ENCODE results near the gene SH3PXD2A.

Gene SH3PXD2A

DNA sequence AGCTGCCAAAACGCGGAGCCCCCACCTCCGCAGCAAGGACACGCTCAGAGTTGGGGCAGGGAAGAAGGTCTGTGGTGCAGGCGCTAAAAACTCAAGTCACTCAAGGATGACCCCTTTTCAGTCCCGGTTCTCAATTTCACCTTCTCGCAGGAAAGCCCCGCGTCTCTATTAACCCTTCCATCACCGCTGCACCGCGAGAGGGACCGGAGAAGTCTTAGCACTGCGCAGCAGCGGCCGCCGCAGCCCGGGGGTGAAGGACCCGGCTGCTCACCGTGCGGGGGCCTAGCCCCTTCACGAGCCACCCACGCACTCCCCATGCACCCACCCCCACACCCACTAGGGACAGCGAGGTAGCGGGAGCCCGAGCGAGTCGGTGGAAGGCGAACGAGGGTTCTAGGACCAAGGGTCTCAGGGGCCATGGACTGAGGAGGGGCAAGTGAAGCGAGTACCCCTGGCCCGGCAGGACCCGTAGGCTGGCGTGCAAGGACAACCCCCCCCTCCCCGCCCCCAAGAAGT lies 162.9 kb downstream of the SH3PXD2A start:
- TF ChIP-seq POLR2A (IDR thresholded peaks at IDR 0.05; ENCODE audit: low read depth, low read length) (no peak), POLR2AphosphoS5 (IDR thresholded peaks at IDR 0.05; ENCODE audit: low read depth, low read length) (peak; percentile 23)
- DNase-seq (ENCODE audit: insufficient read length) (peak; percentile 76), FAIRE-seq (peak; percentile 73)

DNA sequence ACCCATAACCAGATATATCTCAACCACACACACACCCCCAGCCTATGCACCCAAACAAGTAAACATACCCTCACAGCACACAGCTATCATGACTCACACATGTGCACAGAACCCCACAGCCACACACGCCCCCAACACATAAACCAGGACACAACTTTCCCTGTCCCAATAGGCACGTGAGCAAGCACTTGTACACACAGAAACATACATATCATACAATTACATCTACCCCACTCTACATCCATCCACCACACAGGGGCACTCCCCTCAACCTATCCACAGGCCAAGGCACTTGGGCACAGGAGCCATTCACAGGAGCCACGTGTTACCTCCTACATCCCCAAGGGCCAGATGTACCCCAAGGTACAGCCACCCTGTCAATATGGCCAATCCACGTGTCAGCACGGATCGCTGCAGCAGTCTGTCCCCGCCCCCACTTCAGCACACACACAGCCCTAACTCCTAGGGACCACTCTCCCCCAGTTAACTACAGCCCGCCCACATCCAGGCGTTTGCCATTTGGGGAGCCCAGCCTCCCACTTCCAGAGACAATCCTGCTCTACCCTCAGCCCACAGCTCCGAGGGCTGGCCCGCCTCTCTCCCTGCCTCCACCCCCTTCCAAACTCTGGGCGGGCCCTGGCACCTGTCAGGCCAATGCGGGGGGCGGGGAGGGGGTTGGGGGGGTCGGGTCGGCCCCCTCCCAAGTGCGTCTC lies 163.5 kb downstream of the SH3PXD2A start:
- TF ChIP-seq TAF1 (IDR thresholded peaks at IDR 0.05; ENCODE audit: borderline replicate concordance, low read depth, low read length) (no peak), POLR2AphosphoS5 (IDR thresholded peaks at IDR 0.05; ENCODE audit: low read depth, low read length) (no peak), POLR2A (IDR thresholded peaks at IDR 0.05; ENCODE audit: low read depth, low read length) (no peak)
- peak; percentile 76 for FAIRE-seq
- peak; percentile 58 for DNase-seq (ENCODE audit: insufficient read length)

DNA sequence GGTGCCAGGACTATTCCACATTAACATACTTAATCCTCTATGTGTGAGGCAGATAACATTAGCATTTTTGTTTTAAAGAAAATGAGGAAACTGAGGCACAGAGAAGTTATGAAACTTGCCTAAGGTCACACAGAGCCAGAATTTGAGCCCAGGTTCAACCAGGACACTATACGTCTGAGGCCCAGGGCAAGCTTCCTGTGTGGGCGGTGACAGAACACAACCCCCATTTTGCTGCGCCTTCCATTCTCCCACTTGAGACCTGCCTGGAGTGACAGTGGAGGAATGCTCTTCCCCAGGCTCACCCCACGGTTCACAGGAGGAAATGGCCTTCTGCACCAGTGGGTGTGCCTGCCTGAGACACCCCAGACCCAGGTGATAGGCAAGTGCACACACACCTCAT lies 164.1 kb downstream of the SH3PXD2A start:
- no peak for TF ChIP-seq TAF1 (IDR thresholded peaks at IDR 0.05; ENCODE audit: borderline replicate concordance, low read depth, low read length)
- no peak for TF ChIP-seq POLR2A (IDR thresholded peaks at IDR 0.05; ENCODE audit: low read depth, low read length)
- no peak for TF ChIP-seq POLR2AphosphoS5 (IDR thresholded peaks at IDR 0.05; ENCODE audit: low read depth, low read length)
- DNase-seq (ENCODE audit: insufficient read length): no peak
- no peak for FAIRE-seq

DNA sequence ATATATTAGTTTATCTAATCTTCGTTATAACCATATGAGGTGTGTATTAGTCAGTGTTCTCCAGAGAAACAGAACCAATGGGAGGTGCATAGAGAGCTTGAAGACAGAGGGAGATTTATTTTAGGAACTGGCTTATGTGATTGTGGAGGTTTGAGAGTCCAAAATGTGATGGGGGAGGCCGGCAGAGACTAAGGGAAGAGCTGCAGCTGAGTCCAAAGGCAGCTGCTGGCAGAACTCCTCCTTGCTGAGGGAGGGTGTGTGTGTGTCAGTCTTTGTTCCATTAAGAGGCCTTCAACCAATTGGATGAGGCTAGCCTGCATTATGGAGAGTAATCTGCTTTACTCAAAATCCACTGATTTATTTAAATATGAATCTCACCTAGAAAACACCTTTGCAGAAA lies 165.1 kb downstream of the SH3PXD2A start:
- DNase-seq (ENCODE audit: insufficient read length) (no peak), FAIRE-seq (no peak)
- no peak for TF ChIP-seq POLR2AphosphoS5 (IDR thresholded peaks at IDR 0.05; ENCODE audit: low read depth, low read length)
- TF ChIP-seq TAF1 (IDR thresholded peaks at IDR 0.05; ENCODE audit: borderline replicate concordance, low read depth, low read length): no peak
- TF ChIP-seq POLR2A (IDR thresholded peaks at IDR 0.05; ENCODE audit: low read depth, low read length): no peak

- DNase-seq (ENCODE audit: insufficient read length): no peak
- FAIRE-seq: no peak
- no peak for TF ChIP-seq POLR2AphosphoS5 (IDR thresholded peaks at IDR 0.05; ENCODE audit: low read depth, low read length)
- no peak for TF ChIP-seq POLR2A (IDR thresholded peaks at IDR 0.05; ENCODE audit: low read depth, low read length)
- no peak for TF ChIP-seq TAF1 (IDR thresholded peaks at IDR 0.05; ENCODE audit: borderline replicate concordance, low read depth, low read length)
Observed at GRCh38 chr10:103688491-103688890, 166.9 kb downstream of the SH3PXD2A start.

DNA sequence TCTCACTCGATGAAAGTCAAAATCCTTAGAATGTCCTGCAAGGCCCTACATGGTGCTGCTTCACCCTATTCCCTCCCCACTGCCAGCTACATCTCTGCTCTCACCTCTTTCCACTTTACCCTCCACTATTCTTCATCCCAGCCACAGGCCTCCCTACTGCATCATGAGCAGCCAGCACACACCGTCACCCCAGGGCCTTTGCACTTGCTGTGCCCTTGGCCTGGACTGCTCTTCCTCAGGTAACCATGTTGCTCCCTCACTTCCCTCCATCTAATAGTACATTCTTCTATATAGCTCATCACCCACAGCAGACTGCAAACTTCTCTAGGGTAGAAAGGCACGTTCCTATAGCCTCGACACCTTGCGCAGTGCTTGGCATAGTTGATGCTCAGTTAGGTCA lies 167.7 kb downstream of the SH3PXD2A start:
- no peak for TF ChIP-seq TAF1 (IDR thresholded peaks at IDR 0.05; ENCODE audit: borderline replicate concordance, low read depth, low read length)
- TF ChIP-seq POLR2AphosphoS5 (IDR thresholded peaks at IDR 0.05; ENCODE audit: low read depth, low read length): no peak
- no peak for TF ChIP-seq POLR2A (IDR thresholded peaks at IDR 0.05; ENCODE audit: low read depth, low read length)
- DNase-seq (ENCODE audit: insufficient read length) (no peak), FAIRE-seq (no peak)

- DNase-seq (ENCODE audit: insufficient read length) (no peak), FAIRE-seq (no peak)
- no peak for TF ChIP-seq TAF1 (IDR thresholded peaks at IDR 0.05; ENCODE audit: borderline replicate concordance, low read depth, low read length)
- no peak for TF ChIP-seq POLR2AphosphoS5 (IDR thresholded peaks at IDR 0.05; ENCODE audit: low read depth, low read length)
- no peak for TF ChIP-seq POLR2A (IDR thresholded peaks at IDR 0.05; ENCODE audit: low read depth, low read length)
Observed at GRCh38 chr10:103687172-103687571, 168.2 kb downstream of the SH3PXD2A start.

DNA sequence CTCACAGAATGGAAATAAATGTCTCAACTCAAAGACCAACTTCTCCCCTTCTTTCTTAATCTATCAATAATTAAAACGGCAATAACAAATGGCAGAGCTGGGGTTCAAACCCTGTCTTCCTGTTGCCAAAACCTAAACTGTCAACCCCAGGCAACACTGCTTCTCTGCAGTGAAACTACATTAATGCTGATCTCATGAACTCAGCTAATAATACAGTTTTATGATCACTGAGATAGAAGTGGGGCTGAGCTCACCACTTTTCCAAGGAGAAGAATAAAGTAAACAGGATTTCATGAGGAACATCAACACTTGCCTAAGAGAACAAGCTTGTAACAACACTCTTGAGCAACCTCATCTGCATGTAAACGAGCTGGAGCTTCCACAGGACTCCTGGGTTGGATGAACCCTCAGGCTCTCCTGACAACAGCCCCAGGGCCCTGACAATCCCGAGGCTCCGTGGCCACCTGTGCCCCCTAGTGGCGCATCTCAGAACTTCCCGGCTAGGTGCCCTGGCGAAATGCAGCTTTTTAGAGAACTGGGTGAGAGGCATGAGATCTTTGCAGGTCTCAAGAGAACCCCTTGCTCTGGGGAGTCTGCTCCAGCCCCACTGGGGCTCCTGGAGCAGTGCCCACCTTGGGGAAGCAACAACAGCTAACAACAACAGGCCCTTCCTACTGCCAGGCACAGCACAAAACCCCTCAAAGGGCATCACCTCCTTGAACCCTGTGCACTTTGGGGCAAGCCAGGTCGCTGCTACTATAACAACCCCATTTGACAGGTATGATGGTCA lies 169.3 kb downstream of the SH3PXD2A start:
- TF ChIP-seq TAF1 (IDR thresholded peaks at IDR 0.05; ENCODE audit: borderline replicate concordance, low read depth, low read length) (no peak), POLR2A (IDR thresholded peaks at IDR 0.05; ENCODE audit: low read depth, low read length) (no peak), POLR2AphosphoS5 (IDR thresholded peaks at IDR 0.05; ENCODE audit: low read depth, low read length) (no peak)
- peak; percentile 50 for FAIRE-seq
- peak; percentile 79 for DNase-seq (ENCODE audit: insufficient read length)

- FAIRE-seq: no peak
- TF ChIP-seq TAF1 (IDR thresholded peaks at IDR 0.05; ENCODE audit: borderline replicate concordance, low read depth, low read length) (no peak), POLR2A (IDR thresholded peaks at IDR 0.05; ENCODE audit: low read depth, low read length) (no peak), POLR2AphosphoS5 (IDR thresholded peaks at IDR 0.05; ENCODE audit: low read depth, low read length) (no peak)
Observed at GRCh38 chr10:103683851-103684250, 171.5 kb downstream of the SH3PXD2A start.

GRCh38 chr10:103682631-103683030 lies 172.7 kb downstream of the SH3PXD2A start:
- DNase-seq (ENCODE audit: insufficient read length): no peak
- TF ChIP-seq POLR2AphosphoS5 (IDR thresholded peaks at IDR 0.05; ENCODE audit: low read depth, low read length) (no peak), TAF1 (IDR thresholded peaks at IDR 0.05; ENCODE audit: borderline replicate concordance, low read depth, low read length) (no peak), POLR2A (IDR thresholded peaks at IDR 0.05; ENCODE audit: low read depth, low read length) (no peak)
- no peak for FAIRE-seq

More at GRCh38 chr10:103683851-103684250, 171.5 kb downstream of the SH3PXD2A start:
- no peak for DNase-seq (ENCODE audit: insufficient read length)

DNA sequence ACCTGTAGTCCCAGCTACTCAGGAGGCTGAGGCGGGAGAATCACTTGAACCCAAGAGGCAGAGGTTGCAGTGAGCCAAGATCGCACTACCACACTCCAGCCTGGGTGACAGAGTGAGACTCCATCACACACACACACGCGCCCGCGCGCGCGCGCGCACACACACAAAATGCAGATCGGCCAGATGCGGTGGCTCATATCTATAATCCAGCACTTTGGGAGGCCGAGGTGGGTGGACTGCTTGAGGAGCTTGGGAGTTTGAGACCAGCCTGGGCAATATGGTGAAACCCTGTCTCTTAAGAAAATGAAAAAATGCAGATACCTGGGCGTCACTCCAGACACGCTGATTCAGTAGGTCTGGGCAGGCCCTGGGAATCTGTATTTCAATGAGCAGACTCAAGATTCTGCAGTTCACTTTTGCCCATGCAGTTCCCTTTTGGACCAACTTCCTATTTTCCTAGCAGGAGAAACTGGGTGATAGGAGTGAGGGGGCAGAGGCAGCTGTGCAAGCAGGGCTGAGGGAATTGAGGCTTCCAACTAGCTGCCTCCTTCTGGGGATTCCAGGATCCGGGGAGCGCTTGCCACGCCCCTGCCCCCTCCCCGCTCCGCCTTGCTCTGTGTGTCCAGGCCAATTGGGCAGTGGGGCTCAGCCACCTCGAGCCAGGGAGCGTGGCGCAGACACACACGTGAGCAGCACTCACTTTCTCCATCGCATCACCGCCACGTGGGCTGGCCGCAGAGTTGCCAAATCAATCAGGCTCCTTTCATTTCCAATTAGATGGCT lies 173.6 kb downstream of the SH3PXD2A start:
- TF ChIP-seq TAF1 (IDR thresholded peaks at IDR 0.05; ENCODE audit: borderline replicate concordance, low read depth, low read length): no peak
- TF ChIP-seq POLR2AphosphoS5 (IDR thresholded peaks at IDR 0.05; ENCODE audit: low read depth, low read length): no peak
- TF ChIP-seq POLR2A (IDR thresholded peaks at IDR 0.05; ENCODE audit: low read depth, low read length): no peak
- no peak for DNase-seq (ENCODE audit: insufficient read length)
- FAIRE-seq: no peak
